HG03066 (cell line): ENCODE results near the gene EPB41L4A.
"Not testable (repeated sequence)": the region's sequence is repeated elsewhere in the genome, so short reads cannot be mapped to it uniquely, and the experiment has no call there.

Source experiments
- ATAC-seq: cut with Tn5 transposase; IDR thresholded peaks from one replicate; pipeline ENCODE4 v1.9.1; 2021; ENCODE audit warnings: low read depth; ENCODE audit not compliant: unreplicated experiment

Gene EPB41L4A

DNA sequence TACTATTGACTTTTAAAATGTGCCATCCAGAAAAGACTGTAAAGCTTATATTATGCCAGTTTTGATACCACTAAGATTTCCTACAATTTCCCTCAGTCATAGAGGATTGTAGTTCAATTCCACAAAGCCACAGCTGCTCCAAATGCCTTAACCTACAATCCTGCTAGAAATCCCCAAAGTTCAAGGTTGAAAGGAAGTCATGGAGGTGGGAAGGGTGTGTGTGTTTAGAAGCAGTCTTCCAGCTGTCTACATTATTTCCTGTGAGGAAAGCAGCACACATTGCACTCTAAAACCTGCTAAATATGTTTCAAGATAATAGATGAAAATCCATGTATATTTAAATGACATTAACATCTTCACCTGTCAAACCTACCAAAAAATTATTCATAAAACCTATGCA, 11.8 kb downstream of the EPB41L4A start:
- ATAC-seq: no peak

- no peak for ATAC-seq
These were observed 16.0 kb downstream of the EPB41L4A start for GRCh38 chr5:112403069-112403468.

DNA sequence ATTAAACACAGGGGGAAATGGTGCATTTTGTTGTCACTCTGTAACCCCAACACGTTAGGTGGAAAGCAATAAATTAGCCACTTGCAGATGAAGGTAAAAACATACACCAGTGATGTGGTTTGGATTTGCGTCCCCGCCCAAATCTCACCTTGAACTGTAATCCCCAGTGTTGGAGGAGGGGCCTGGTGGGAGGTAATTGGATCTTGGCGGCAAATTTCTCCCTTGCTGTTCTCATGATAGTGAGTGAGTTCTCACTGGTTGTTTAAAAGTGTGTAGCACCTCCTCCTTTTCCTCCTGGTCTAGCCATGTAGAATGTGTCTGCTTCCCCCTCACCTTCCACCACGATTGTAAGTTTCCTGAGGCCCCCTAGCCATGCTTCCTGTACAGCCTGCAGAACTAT, 17.2 kb downstream of the EPB41L4A start:
- ATAC-seq: no peak

DNA sequence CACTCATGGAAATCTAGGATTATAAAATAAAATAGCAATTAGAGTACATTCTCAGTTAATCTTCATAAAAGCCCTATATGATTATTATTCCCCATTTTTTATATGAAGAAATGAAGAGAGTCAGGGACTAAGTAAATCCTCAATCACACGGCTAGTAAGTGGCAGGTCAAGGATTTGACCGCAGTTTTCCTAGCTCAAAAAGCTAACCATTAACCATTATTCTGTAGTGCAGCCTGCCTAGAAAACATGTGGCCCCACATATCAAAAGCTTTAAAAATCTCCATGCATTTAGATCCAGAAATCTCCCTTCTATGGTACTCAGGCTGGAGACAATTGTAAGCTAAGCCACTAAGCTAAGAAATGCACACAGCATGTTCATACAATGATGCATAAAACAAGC, 21.4 kb downstream of the EPB41L4A start:
- no peak for ATAC-seq

DNA sequence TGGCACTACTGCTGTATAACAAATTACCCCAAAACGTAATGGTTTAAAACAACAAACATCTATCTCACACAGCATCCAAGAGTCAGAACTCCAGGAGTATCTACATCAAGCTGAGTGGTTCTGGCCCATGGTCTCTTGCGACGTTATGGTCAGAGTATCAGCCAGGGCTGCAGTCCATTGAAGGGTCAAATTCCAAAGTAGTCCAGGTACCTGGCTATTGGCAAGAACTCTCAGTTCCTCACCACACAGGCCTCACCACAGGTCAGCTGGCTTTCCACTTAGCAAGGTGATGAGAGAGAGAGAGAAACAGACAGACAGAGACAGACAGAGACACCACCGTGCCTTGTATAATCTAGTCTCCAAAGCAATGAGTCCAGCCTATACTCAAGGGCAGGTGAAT, 22.6 kb downstream of the EPB41L4A start:
- ATAC-seq: no peak

- ATAC-seq: not testable (repeated sequence)
These were observed 23.8 kb downstream of the EPB41L4A start for GRCh38 chr5:112395299-112395698.

DNA sequence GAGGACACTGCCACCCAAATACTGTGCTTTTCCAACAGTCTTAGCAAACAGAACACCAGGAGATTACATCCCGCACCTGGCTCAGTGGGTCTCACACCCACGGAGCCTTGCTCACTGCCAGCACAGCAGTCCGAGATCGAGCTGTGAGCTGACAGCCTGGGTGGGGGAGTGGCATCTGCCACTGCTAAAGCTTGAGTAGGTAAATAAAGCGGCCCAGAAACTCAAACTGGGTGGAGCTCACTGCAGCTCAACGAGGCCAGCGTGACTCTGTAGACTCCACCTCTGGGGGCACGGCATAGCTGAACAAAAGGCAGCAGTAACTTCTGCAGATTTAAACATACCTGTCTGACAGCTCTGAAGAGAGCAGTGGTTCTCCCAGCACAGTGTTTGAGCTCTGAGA, 28.8 kb downstream of the EPB41L4A start:
- no peak for ATAC-seq

GRCh38 chr5:112388739-112389138, 30.3 kb downstream of the EPB41L4A start:
- ATAC-seq: no peak

DNA sequence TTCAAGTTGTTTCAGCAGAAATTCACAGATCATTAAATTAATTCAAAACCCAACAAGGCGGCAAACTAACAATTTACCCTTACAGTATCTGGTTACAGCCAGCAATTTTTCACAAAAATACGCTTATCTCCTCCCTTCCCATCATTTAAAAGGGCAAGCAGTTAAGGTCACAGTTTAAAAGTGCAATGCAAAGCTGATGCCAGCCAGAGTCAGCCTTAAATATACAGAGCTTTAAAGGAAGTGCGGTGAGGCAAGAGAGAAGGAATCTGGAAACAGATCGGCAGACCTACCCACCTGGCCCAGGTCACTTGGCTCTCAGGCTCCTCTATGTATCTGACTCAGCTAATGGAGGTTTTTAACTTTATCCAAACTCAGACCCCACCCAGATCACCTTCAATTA, 31.0 kb downstream of the EPB41L4A start:
- no peak for ATAC-seq

DNA sequence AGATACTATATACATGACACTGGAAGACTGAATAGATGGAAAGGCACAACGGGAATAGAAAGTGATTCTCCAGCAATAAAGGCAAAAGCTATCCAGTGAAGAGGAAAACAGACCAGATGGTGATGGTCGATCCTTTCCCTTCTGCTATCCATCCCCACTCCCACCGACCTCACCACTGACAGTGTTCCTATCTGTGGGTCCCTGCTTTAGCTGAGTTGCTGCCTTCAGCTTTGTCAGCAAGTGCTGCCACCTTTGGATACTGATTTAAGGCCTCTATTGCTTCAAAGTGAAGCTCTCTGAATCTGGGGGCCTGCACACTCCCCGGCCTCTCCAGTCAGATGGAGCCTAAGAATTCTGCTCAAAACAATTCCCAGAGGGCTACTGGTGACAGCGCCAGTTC, 32.3 kb downstream of the EPB41L4A start:
- ATAC-seq: no peak

- ATAC-seq: no peak
These were observed 33.1 kb downstream of the EPB41L4A start for GRCh38 chr5:112385969-112386368.

DNA sequence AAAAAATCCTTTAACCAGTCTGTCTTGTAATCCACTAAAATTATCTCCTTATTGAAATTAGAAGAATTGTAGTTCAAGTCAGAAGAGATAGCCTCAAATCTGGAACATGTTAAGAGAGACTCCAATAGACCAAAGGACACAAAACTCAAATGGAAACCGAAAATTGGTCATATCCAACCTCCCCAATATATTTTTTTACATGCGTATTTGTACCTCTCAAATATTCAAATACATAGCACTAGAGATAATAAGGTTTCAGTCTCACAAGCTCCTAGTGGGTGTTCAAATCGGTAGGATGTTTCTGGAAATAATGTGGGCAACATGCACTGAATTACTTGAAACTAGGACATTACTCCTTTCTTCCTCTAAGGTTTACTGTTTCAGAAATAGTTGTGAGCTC, 33.5 kb downstream of the EPB41L4A start:
- ATAC-seq: no peak

GRCh38 chr5:112384523-112384922, 34.6 kb downstream of the EPB41L4A start:
- ATAC-seq: no peak

- no peak for ATAC-seq
These were observed 36.2 kb downstream of the EPB41L4A start for GRCh38 chr5:112382886-112383285.

DNA sequence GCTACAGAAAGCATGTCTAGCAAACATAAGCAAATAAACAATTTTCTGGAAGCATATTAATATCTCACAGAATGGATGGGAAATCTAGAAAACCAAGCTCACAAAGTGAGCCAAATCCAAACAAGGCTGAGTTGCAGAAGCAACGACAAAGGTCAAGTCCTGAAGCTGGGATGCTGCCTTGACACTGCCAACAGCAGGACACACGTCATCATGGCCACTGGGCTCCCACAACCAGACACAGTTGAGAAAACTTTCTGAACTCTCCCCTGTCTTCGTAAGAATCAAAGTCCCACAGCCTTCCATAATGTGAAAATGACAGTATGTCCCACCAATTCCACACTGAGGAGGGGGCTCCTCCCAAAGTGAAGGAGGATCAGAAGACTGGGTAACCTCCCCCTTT, 37.6 kb downstream of the EPB41L4A start:
- ATAC-seq: no peak

DNA sequence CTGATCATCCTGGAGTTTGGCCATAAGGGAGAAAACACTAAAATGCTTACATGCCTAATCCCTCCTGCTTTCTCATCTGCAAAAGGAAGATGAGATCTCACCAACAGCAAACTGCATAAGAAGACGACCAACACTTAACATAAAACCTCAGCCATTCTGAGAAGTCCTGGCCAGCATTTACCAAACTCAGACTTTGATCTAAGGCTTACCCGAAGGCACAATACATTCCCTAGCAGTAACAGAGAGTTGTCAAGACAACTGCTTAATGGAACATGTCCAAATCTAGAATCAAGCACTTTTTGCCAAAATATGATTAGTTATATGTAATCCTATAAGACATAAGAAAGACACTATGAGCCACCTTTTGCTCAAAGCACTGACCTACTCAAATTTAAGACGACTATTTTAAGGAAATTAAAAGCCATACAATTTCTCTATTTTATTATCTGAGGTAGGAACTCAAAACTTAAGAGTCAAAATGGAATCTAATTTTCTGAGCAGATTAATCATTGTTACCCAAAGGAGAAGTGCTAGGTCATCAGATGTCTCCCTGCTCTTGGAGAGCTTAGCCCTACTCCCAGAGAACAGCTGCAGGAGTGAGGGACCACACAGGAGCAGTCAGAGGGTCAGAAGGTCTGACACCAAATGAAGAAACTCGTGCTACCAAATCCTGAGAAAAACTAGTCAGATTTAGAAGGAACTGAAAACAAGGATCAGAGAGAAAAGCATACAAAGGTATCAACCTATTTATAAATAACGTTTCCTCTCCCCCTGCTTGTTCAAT, 39.3 kb downstream of the EPB41L4A start:
- no peak for ATAC-seq

DNA sequence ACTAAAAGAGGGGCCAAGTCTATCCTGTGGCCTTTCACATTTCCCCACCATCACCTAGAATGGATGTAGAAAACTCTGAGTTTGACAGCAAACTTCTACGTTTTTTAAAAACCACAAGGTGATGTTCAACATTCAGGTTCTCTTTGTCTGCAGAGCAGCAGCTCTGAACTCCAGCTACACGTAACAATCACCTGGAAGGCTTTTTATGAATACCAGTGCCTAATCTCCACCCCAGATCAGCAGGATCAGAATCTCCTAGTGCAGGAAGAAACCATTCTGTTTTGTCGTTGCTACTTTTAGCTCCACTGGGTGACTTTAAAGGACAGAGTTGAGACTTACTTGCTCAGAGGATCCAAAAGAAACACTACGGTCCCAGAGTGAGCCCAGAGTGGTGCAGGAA, 44.3 kb downstream of the EPB41L4A start:
- ATAC-seq: no peak

DNA sequence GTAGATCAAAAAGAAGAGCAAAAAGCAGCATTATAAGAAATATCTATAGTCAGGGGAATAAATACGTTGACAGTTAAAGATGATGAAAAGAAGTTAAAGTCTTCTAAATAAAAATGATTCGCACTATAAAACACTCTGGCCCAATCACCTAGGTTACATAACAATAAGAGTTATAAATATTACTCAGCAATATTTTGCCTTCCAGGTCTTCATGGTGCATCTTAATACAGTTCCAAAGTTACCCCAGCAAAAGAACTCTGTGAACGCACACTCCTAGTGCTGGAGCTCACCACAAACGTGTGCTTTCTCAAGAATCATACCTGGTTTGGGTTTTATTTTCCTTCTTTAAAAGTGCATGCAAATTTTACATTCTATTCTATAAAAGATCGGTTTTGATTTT, 44.7 kb downstream of the EPB41L4A start:
- ATAC-seq: no peak

GRCh38 chr5:112373885-112374284, 45.2 kb downstream of the EPB41L4A start:
- ATAC-seq: no peak

GRCh38 chr5:112372543-112372942, 46.5 kb downstream of the EPB41L4A start:
- no peak for ATAC-seq

DNA sequence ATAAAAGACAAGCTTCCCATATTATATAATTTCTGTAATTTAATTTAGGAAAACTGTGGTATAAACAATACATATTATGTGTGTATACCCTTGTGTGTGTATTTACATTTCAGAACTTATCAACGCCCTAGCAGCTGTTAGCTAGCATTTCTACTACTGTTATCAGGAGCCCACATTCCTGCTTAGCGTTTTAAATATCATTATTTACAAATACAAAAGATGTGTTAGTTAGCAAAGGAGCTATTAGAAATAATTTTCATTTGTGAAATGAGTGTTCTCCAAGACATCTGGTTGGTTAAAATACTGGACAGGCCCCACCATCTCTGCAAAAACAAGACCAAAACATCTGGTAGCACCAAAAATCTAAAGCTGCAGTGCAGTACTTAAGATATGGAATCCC, 48.0 kb downstream of the EPB41L4A start:
- no peak for ATAC-seq

GRCh38 chr5:112367400-112367799, 51.7 kb downstream of the EPB41L4A start:
- ATAC-seq: no peak

DNA sequence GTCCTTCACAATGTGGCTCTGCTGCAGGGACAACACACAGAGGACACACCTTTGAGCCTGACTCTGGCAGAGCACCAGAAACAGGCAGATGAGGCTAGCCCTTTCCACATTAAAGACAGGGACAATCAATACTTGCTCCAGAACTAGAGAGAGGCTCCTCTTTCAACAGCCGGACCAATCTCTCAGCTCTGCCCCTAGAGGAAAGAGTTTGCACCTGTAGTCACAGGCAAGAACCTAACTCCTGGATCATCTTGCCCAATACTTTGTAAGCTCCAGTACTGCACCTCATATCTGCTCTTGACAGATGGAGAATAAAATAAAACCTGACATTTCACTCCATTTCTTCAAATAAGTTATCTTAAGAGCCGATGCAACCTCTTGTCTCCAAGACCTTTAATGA, 52.1 kb downstream of the EPB41L4A start:
- peak; percentile 63 for ATAC-seq
